ENCODE measurements around the gene CDC42SE2.
"Not testable (repeated sequence)": the region's sequence is repeated elsewhere in the genome, so short reads cannot be mapped to it uniquely, and the experiment has no call there.

The CDC42SE2 gene

DNA sequence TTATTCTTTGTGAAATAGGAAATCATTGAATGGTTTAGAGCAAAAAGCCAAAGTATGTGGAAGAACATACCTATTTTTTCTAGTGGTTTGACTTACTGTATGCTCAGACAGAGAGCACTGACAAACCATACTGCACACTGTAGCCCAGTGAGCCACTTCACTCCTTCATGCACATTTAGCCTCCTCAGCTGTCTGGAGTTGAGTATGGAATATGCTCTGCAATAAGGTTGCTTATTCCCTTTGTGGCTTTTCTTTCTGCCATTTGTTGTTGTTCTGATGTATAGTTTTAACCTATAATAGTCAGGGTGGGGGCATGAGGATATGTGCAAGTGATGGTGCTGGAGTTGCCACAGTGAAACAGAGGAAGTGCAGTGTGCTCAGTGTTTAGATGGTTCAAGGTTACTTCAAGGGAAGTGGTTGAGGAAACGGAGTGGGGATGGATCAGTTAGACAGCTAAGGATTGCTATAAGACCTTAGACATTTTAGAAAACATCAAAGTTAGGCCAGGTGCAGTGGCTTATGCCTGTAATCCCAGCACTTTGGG is 100.7 kb downstream of the CDC42SE2 start:
- no peak for DNase-seq (ENCODE audit: low spot score)

GRCh38 chr5:131366428-131366827 is 102.6 kb downstream of the CDC42SE2 start:
- DNase-seq (ENCODE audit: low spot score): no peak

- DNase-seq (ENCODE audit: low spot score): no peak
These were observed 103.5 kb downstream of the CDC42SE2 start for GRCh38 chr5:131367219-131367860.

DNA sequence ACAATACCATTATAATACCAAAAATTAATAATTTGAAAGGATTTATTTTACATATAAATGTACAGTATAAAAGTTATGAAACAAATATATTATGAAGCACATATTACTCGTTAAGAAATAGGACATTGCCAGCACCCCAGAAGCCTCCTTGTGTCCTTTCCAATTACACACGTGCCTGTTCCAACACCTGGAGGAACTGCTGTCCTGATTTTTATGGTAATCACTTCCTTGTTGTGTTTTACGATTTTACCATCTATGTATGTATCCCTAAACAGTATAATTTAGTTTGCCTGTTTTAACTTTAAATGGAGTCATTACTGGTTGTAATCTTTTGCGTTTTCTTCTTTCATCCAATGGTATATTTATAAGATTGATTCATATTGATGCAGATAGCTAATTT is 105.0 kb downstream of the CDC42SE2 start:
- DNase-seq (ENCODE audit: low spot score): no peak

- no peak for DNase-seq (ENCODE audit: low spot score)
These were observed 105.7 kb downstream of the CDC42SE2 start for GRCh38 chr5:131369558-131369957.

GRCh38 chr5:131371835-131372234 is 108.0 kb downstream of the CDC42SE2 start:
- DNase-seq (ENCODE audit: low spot score): no peak

- DNase-seq (ENCODE audit: low spot score): no peak
These were observed 109.4 kb downstream of the CDC42SE2 start for GRCh38 chr5:131373265-131373664.

GRCh38 chr5:131375351-131375750 is 111.5 kb downstream of the CDC42SE2 start:
- DNase-seq (ENCODE audit: low spot score): no peak

DNA sequence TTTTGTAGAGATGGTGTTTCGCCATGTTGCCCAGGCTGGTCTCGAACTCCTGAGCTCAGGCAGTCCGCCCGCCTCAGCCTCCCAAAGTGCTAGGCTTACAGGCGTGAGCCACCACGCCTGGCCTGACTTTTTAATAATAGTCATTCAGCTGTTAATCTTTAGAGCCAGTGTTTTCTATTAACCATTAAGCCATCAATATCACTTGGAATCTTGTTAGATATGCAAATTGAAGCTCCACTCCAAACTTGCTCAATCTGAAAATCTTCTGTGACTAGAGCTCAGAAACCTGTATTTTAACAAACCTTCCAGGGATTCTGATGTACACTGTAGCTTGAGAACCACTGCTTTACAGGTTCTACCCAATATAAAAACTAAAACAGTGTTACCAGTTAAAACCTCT is 113.5 kb downstream of the CDC42SE2 start:
- no peak for DNase-seq (ENCODE audit: low spot score)

- DNase-seq (ENCODE audit: low spot score): no peak
These were observed 114.0 kb downstream of the CDC42SE2 start for GRCh38 chr5:131377785-131378325.

- DNase-seq (ENCODE audit: low spot score): no peak
These were observed 115.1 kb downstream of the CDC42SE2 start for GRCh38 chr5:131378721-131379541.

DNA sequence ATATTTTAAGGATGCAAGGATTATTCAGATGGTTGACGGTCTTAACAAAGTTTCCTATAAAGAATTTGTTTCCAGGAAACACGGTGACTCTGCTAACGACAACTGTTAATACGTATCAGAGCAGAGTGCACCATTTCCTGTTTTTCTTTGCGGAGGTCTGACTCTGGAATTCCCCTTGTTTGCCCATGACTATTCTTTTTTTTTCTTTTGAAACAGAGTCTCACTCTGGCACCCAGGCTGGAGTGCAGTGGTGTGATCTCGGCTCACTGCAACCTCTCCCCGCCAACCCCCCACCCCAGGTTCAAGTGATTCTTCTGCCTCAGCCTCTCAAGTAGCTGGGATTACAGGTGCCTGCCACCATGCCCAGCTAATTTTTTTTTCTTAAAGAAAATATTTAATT is 115.9 kb downstream of the CDC42SE2 start:
- no peak for DNase-seq (ENCODE audit: low spot score)

- DNase-seq (ENCODE audit: low spot score): not testable (repeated sequence)
These were observed 116.4 kb downstream of the CDC42SE2 start for GRCh38 chr5:131380238-131380637.

- no peak for DNase-seq (ENCODE audit: low spot score)
These were observed 117.2 kb downstream of the CDC42SE2 start for GRCh38 chr5:131381021-131381420.

- no peak for DNase-seq (ENCODE audit: low spot score)
These were observed 117.9 kb downstream of the CDC42SE2 start for GRCh38 chr5:131381777-131382176.

DNA sequence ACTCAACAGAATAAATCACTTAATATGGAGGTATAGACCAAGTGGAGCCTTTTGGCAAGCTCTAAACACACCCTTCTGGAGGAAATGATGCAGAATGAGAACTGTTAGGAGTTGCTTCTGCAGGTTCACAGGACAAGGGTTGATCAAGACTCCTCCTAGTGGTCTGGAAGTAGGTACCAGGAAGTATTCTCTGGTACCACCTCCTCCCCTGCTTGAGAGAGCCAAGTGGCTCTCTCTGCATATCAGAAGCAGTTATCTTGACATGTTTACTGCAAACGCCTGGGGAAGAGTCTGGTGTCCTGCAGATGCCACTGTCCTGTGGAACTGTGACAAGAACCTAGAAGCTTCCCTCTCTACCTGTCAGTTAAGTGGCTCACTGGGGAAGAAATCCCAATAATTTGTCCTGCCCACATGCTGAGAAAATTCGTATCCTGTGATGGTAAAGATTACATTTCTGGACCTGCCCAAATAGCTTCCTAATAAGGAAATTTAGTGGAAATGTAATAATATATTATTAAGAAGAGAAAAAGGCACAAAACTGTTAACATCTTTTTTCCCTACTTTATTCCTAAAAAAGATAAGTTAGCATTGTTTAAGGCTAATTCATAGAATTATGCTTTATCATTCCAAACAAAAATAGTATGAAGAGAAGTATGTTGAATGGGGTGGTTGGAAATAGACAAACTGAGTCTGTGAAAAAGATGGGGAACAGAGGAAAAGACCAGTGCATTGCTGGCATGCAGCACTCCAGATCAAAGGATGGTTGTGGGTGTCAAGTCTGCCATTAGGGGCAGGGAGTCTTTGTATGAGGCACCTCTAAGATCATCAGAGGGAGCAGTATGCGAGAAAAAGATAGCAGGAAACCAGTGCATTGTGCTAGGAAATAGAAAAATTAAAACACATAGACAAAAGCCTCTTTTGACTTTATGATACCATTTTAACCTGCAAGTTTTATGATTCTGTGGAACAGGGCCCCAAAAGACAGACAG is 118.8 kb downstream of the CDC42SE2 start:
- peak; percentile 89 for DNase-seq (ENCODE audit: low spot score)

DNA sequence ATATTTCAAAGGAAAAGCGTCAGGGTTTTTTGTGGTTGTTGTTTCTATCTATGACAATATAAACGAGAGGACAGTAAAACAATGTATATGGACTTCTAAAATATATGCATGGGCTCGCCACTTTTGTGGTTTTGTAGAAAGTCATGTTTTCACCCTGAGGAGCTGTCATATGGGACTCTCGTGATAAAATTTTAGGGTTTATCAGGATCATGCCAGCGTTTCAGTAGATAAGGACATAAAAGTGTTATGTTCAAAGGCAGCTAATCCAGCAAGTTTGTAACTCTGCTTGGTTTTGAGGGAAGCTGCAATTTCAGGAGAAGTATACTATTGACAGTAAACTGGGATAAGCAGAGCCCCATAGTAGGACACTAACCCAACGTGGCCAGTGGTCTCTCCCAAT is 120.3 kb downstream of the CDC42SE2 start:
- no peak for DNase-seq (ENCODE audit: low spot score)

GRCh38 chr5:131384616-131385214 is 120.9 kb downstream of the CDC42SE2 start:
- no peak for DNase-seq (ENCODE audit: low spot score)

DNA sequence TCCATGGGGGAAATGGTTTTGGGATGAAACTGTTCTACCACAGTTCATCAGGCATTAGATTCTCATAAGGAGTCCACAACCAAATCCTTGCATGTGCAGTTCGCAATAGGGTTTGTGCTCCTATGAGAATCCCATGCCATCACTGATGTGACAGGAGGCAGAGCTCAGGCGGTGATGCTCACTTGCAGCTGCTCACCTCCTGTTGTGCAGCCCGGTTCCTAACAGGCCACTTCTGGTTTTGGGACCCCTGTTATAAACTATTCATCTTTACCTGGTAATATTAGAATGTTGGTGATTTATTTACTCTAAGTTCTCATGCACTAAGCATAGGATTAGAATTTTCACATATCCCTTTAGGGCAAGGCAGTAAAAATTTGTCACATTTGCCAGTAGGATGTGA is 122.3 kb downstream of the CDC42SE2 start:
- DNase-seq (ENCODE audit: low spot score): no peak

- DNase-seq (ENCODE audit: low spot score): no peak
These were observed 122.9 kb downstream of the CDC42SE2 start for GRCh38 chr5:131386779-131387178.

DNA sequence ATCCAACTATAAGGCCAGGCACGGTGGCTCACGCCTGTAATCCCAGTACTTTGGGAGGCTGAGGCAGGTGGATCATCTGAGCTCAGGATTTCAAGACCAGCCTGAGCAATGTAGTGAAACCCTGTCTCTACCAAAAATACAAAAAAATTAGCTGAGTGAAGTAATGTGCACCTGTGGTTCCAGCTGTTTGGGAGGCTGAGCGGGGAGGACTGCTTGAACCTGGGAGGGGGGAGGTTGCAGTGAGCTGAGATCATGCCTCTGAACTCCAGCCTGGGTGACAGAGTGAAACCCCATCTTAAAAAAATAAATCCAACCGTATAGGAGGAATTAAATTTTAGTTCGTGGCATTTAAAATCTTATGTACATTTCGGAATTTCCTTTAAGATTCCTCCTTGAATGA is 123.4 kb downstream of the CDC42SE2 start:
- no peak for DNase-seq (ENCODE audit: low spot score)
